ENCODE measurements around the gene YY1. TPM values are rescaled to one million over a fixed set of nuclear protein-coding genes. Genes with fewer than 3 reads are reported as not detected.
"Not testable (repeated sequence)": the region's sequence is repeated elsewhere in the genome, so short reads cannot be mapped to it uniquely, and the experiment has no call there.

The YY1 gene
- total RNA-seq, 2 experiments from 2014 or later = 82.4 to 85.0 TPM

DNA sequence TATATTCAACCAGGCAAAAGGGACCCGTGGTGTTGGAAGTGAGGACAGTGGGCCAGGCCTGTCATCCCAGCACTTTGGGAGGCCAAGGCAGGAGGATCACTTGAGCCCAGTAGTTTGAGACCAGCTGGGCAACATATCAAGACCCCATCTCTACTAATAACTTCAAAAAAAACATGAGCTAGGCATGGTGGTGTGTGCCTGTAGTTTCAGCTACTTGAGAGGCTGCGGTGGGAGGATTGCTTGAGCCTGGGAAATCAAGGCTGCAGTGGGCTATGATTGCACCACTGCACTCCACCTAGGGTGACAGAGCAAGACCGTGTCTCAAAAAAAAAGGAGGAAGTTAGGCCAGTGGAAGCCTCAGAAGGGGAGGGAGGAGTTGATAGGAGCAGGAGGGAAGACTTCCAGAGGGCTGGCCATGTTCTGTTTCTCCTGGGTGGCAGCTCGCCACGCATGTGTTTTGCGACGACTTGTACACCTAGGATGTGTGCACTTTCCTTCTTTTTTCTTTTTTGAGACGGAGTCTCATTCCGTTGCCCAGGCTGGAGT lies 57.2 kb downstream of the YY1 start:
- Mint-ChIP-seq H3K4me1 (ENCODE audit: low read depth) (peaks cover 2% of the 10 kb centered on the region), H3K27me3 (ENCODE audit: low read depth) (no peaks in the 10 kb centered on the region), H3K4me3 (no peak overlapping the region), H3K9me3 (no peaks in the 10 kb centered on the region), H3K27ac (no peak overlapping the region), H3K36me3 (ENCODE audit: low read depth) (no peaks in the 10 kb centered on the region)
- CTCF ChIA-PET = interaction anchor here (0.7 to 5.1 kb wide), 3 partner anchors 11 to 98 kb away, joined by 4 to 24 read pairs (median 4); no protein-coding TSS in a partner anchor
- DNase-seq = no peak
- intact Hi-C loops (cut with micrococcal nuclease) = no loop called here

DNA sequence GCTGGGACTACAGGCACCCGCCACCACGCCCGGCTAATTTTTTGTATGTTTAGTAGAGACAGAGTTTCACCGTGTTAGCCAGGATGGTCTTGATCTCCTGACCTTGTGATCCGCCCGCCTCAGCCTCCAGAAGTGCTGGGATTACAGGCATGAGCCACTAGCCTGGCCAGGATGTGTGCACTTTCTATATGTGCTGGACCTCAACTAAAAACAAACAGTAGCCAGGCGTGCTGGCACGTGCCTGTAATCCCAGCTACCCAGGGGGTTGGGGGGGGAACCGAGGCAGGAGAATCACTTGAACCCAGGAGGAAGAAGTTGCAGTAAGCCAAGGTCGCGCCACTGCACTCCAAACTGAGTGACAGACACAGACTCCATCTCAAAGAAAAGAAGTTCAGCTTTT lies 57.8 kb downstream of the YY1 start:
- H3K27ac Mint-ChIP-seq; H3K27me3 Mint-ChIP-seq (ENCODE audit: low read depth); H3K4me3 Mint-ChIP-seq; intact Hi-C loops (cut with micrococcal nuclease); H3K36me3 Mint-ChIP-seq (ENCODE audit: low read depth); H3K4me1 Mint-ChIP-seq (ENCODE audit: low read depth); DNase-seq; H3K9me3 Mint-ChIP-seq: not testable (repeated sequence)
- CTCF ChIA-PET = interaction anchor here (0.7 to 5.1 kb wide), 3 partner anchors 11 to 98 kb away, joined by 4 to 24 read pairs (median 4); no protein-coding TSS in a partner anchor

- H3K4me1 Mint-ChIP-seq (ENCODE audit: low read depth) = peaks cover 2% of the 10 kb centered on the region
- no peak for DNase-seq
- H3K27me3 Mint-ChIP-seq (ENCODE audit: low read depth) = no peaks in the 10 kb centered on the region
- H3K36me3 Mint-ChIP-seq (ENCODE audit: low read depth) = no peaks in the 10 kb centered on the region
- intact Hi-C loops (cut with micrococcal nuclease) = no loop called here
- no peak overlapping the region for H3K27ac Mint-ChIP-seq
- H3K4me3 Mint-ChIP-seq = no peak overlapping the region
- CTCF ChIA-PET = interaction anchor here (5.1 kb wide), 1 partner anchor 12 kb away, joined by 24 read pairs; no protein-coding TSS in a partner anchor
- H3K9me3 Mint-ChIP-seq = no peaks in the 10 kb centered on the region
These were observed 58.7 kb downstream of the YY1 start for GRCh38 chr14:100297320-100298300.

GRCh38 chr14:100298551-100299237 lies 59.8 kb downstream of the YY1 start:
- Mint-ChIP-seq H3K27ac (no peak overlapping the region), H3K4me1 (ENCODE audit: low read depth) (peaks cover 2% of the 10 kb centered on the region), H3K36me3 (ENCODE audit: low read depth) (no peaks in the 10 kb centered on the region), H3K27me3 (ENCODE audit: low read depth) (no peaks in the 10 kb centered on the region), H3K9me3 (no peaks in the 10 kb centered on the region), H3K4me3 (no peak overlapping the region)
- intact Hi-C loops (cut with micrococcal nuclease) = no loop called here
- CTCF ChIA-PET = interaction anchor here (5.1 kb wide), 1 partner anchor 13 kb away, joined by 24 read pairs; no protein-coding TSS in a partner anchor
- DNase-seq = no peak

DNA sequence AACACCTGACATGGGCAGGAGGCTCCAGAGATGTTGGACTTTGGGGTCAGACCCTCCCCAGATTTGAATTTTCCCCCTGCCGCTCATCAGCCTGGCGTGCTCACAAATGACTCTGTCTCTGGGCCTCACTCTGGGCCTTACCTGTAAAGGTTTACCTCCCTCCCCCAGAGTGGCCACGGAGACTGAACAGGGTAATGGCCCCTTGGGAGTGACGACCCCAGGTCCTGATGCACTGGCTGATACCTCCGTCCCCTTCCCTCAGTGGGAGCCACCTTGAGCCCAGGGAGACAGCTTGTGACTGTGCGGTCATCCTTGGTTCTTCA lies 60.3 kb downstream of the YY1 start:
- DNase-seq = no peak
- H3K4me3 Mint-ChIP-seq = no peak overlapping the region
- H3K4me1 Mint-ChIP-seq (ENCODE audit: low read depth) = peaks cover 2% of the 10 kb centered on the region
- no peak overlapping the region for H3K27ac Mint-ChIP-seq
- no peaks in the 10 kb centered on the region for H3K9me3 Mint-ChIP-seq
- CTCF ChIA-PET = no interaction called here
- no peaks in the 10 kb centered on the region for H3K36me3 Mint-ChIP-seq (ENCODE audit: low read depth)
- intact Hi-C loops (cut with micrococcal nuclease) = no loop called here
- no peaks in the 10 kb centered on the region for H3K27me3 Mint-ChIP-seq (ENCODE audit: low read depth)

DNA sequence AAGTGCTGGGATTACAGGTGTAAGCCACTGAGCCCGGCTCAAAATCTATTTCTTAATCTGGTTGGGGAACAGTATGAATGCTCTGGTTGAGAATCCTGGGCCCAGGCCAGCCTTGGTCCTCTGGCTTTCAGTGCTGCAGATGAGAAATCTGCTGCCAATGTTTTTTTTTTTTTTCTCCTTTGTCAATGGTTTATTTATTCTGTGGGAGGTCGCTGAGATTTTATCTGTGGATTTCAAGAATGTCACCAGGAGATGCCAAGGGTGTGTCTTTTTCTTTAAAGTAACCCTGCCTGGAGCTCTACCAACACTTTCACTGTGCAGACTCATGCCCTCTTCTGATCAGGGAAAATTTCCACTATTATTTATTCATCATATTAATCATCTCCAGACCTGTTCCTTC lies 63.7 kb downstream of the YY1 start:
- peaks cover 13% of the 10 kb centered on the region for H3K4me1 Mint-ChIP-seq (ENCODE audit: low read depth)
- no peak overlapping the region for H3K27ac Mint-ChIP-seq
- no peaks in the 10 kb centered on the region for H3K9me3 Mint-ChIP-seq
- intact Hi-C loops (cut with micrococcal nuclease) = loop anchor here (1.0 to 10.0 kb wide), 2 partner anchors 75 to 342 kb away; no protein-coding TSS in a partner anchor
- CTCF ChIA-PET = interaction anchor here (0.8 to 2.0 kb wide), 10 partner anchors 11 to 83 kb away, joined by 3 to 6 read pairs (median 4); a partner anchor contains a TSS
- H3K36me3 Mint-ChIP-seq (ENCODE audit: low read depth) = no peaks in the 10 kb centered on the region
- H3K4me3 Mint-ChIP-seq = no peak overlapping the region
- no peak for DNase-seq
- H3K27me3 Mint-ChIP-seq (ENCODE audit: low read depth) = peaks cover 10% of the 10 kb centered on the region

DNA sequence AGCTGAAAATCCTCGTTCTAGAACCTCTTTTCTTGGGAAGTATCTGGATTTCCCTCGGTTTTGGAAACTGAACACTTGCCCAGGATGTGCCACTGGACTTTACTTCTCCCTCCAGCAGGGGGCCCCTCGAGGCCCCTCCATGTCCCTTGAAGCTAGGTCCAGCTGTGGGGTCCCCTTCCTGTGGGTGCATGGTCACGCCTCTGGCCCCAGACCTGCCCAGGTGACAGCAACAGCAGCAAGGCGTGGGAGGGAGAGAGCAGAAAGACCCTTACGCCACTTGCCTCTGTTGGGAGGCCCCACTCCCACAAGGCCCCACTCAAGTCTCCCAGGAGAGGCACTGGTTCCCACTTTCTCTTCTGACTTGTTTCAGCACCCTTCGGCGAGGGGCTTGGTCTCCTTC lies 64.2 kb downstream of the YY1 start:
- Mint-ChIP-seq H3K4me3 (no peak overlapping the region), H3K27ac (no peak overlapping the region), H3K27me3 (ENCODE audit: low read depth) (peaks cover 10% of the 10 kb centered on the region), H3K9me3 (no peaks in the 10 kb centered on the region), H3K36me3 (ENCODE audit: low read depth) (no peaks in the 10 kb centered on the region), H3K4me1 (ENCODE audit: low read depth) (peaks cover 12% of the 10 kb centered on the region)
- CTCF ChIA-PET = interaction anchor here (0.8 to 2.0 kb wide), 8 partner anchors 11 to 82 kb away, joined by 3 to 6 read pairs (median 4); a partner anchor contains a TSS
- intact Hi-C loops (cut with micrococcal nuclease) = loop anchor here (1.0 to 10.0 kb wide), 2 partner anchors 74 to 342 kb away; no protein-coding TSS in a partner anchor
- DNase-seq = no peak

DNA sequence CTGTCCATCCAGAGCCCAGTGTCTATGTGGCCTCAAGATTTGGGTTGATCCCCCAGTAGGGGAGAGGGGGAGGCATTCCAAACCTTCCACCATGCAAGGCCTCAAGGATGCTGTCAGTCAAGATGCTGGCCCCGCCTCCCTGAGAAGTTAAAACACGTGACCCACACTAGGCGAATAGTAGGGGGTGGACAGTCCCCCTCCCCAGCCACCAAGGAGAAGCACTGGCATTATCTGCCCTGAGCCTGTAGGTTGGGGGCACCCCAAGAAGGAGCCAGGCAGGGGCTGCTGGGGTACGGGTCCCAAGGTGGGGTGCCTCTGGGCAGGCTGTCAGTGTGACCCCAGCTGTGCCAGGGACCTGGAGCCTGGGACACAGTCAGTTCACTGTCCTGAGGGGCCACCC lies 65.0 kb downstream of the YY1 start:
- intact Hi-C loops (cut with micrococcal nuclease) = loop anchor here (1.0 to 10.0 kb wide), 2 partner anchors 73 to 341 kb away; no protein-coding TSS in a partner anchor
- Mint-ChIP-seq H3K27me3 (ENCODE audit: low read depth) (peaks cover 10% of the 10 kb centered on the region), H3K4me1 (ENCODE audit: low read depth) (peaks cover 11% of the 10 kb centered on the region), H3K9me3 (no peaks in the 10 kb centered on the region), H3K4me3 (no peak overlapping the region), H3K27ac (no peak overlapping the region), H3K36me3 (ENCODE audit: low read depth) (no peaks in the 10 kb centered on the region)
- CTCF ChIA-PET = interaction anchor here (0.7 to 2.0 kb wide), 7 partner anchors 12 to 82 kb away, joined by 3 to 6 read pairs (median 4); a partner anchor contains a TSS
- DNase-seq = no peak

DNA sequence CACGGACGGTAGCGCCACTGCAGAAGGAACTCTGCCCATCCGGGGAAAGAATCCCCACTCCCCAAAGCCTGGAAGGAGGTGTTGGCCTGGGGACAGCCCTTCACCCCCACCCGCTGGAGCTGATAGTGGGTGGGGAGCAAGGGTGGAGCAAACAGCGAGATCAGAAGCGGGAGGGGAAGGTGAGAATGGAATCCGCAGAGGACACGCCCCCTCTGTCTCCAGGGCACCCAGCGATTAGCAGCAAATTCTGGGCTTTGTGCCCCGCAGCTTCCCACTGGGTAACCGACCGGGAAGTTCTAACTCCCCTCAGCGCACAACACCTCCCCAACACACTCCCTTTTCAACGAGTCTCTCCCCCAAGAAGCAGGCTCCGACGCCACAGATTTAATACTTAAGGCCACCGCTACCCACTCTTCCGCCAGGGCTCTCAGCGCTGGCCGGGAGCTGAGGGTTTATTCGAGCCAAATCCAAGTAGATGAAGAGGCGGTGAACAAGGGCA lies 65.9 kb downstream of the YY1 start:
- Mint-ChIP-seq H3K4me1 (ENCODE audit: low read depth) (peaks cover 11% of the 10 kb centered on the region), H3K27me3 (ENCODE audit: low read depth) (peaks cover 10% of the 10 kb centered on the region), H3K36me3 (ENCODE audit: low read depth) (no peaks in the 10 kb centered on the region), H3K4me3 (peak overlapping the region; percentile 65), H3K27ac (no peak overlapping the region), H3K9me3 (no peaks in the 10 kb centered on the region)
- DNase-seq = no peak
- intact Hi-C loops (cut with micrococcal nuclease) = loop anchor here (10.0 kb wide), 1 partner anchor 340 kb away; no protein-coding TSS in a partner anchor
- CTCF ChIA-PET = interaction anchor here (0.7 to 1.1 kb wide), 2 partner anchors 71 to 72 kb away, joined by 3 to 5 read pairs; a partner anchor contains a TSS

GRCh38 chr14:100305324-100306100 lies 66.6 kb downstream of the YY1 start:
- Mint-ChIP-seq H3K36me3 (ENCODE audit: low read depth) (no peaks in the 10 kb centered on the region), H3K9me3 (no peaks in the 10 kb centered on the region), H3K4me1 (ENCODE audit: low read depth) (peaks cover 11% of the 10 kb centered on the region), H3K27ac (no peak overlapping the region), H3K4me3 (peak overlapping the region; percentile 68), H3K27me3 (ENCODE audit: low read depth) (peaks cover 10% of the 10 kb centered on the region)
- peak; percentile 28 for DNase-seq
- intact Hi-C loops (cut with micrococcal nuclease) = loop anchor here (1.0 to 10.0 kb wide), 2 partner anchors 71 to 339 kb away; partner anchors contain the start of gene WDR25
- CTCF ChIA-PET = interaction anchor here (1.1 kb wide), 1 partner anchor 72 kb away, joined by 5 read pairs; no protein-coding TSS in a partner anchor

All from activated naive CD4-positive, alpha-beta T cell treated with anti-CD3 and anti-CD28 coated beads for 36 hours (primary cell).